GM12878 (cell line): Measurements from ENCODE around the gene CHSY3.

ENCODE experiments used
- BCL3 ChIP-seq: IDR thresholded peaks from 2 replicates; pipeline ENCODE4 v1.6.1; 2011; ENCODE audit warnings: borderline replicate concordance, low read depth, mild to moderate bottlenecking, moderate library complexity, low read length; ENCODE audit not compliant: insufficient read depth, poor library complexity, severe bottlenecking
- EP300 ChIP-seq, 2 experiments: fragments of 150-350 bp in 1 of 2; IDR thresholded peaks; 2 replicates each; pipeline ENCODE4 v1.6.1; 2011 to 2012; ENCODE audit warnings: low read depth in 2 of 2, low read length in 2 of 2, borderline replicate concordance in 1 of 2, improper control_type of control experiment in 1 of 2, inconsistent platforms in 1 of 2; ENCODE audit not compliant: control insufficient read depth in 1 of 2
- EZH2 ChIP-seq: IDR thresholded peaks from 2 replicates; pipeline ENCODE4 v1.6.1; 2012; ENCODE audit warnings: low read depth, mild to moderate bottlenecking, control low read depth, inconsistent platforms, low read length, borderline replicate concordance; ENCODE audit not compliant: control insufficient read depth
- NFYA ChIP-seq: IDR thresholded peaks from 2 replicates; pipeline ENCODE4 v1.6.1; 2011; ENCODE audit warnings: low read depth, mild to moderate bottlenecking, low read length, improper control_type of control experiment, borderline replicate concordance
- POLR2A ChIP-seq: IDR thresholded peaks from 2 replicates; pipeline ENCODE4 v1.6.1; 2011; ENCODE audit warnings: low read depth, mild to moderate bottlenecking, low read length
- POLR2AphosphoS5 ChIP-seq: IDR thresholded peaks from 2 replicates; pipeline ENCODE4 v1.6.1; 2011; ENCODE audit warnings: mild to moderate bottlenecking, low read length, inconsistent platforms

GRCh38 chr5:129904102-129904666, at the start of gene CHSY3:
- TF ChIP-seq POLR2AphosphoS5 = no peak
- TF ChIP-seq BCL3 = no peak
- no peak for TF ChIP-seq POLR2A
- TF ChIP-seq EP300 (IDR thresholded peaks at IDR 0.05; ENCODE audit: borderline replicate concordance in 1 of 2, control insufficient read depth in 1 of 2, low read depth in 2 of 2, low read length in 2 of 2) = no peak
- no peak for TF ChIP-seq NFYA
- TF ChIP-seq EZH2 = no peak
